HG02852 (cell line): ENCODE data around the gene HDAC11.

Experiments
- ATAC-seq: cut with Tn5 transposase; IDR thresholded peaks from one replicate; pipeline ENCODE4 v1.9.1; 2021; ENCODE audit warnings: mild to moderate bottlenecking, moderate library complexity; ENCODE audit not compliant: unreplicated experiment

HDAC11 gene

DNA sequence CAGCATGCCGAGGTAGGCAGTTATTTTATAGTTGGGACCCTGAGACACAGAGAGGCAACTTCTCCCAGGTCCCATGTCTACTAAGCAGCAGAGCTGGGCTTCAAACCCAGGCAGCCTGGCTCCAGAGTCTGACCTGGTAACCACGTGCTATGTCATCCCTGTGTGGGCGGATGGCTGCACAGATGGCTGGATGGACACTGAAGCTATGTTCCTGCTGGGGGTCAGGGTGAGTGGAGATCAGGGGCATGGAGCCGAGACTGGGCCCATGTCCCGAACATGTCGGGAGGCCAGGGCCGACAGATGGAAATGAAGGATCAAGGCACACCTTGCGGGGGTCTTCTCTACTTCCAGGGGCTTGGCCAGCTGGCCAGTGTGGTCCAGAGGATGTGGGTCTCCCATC lies 59.6 kb downstream of the HDAC11 start:
- ATAC-seq, result no peak

DNA sequence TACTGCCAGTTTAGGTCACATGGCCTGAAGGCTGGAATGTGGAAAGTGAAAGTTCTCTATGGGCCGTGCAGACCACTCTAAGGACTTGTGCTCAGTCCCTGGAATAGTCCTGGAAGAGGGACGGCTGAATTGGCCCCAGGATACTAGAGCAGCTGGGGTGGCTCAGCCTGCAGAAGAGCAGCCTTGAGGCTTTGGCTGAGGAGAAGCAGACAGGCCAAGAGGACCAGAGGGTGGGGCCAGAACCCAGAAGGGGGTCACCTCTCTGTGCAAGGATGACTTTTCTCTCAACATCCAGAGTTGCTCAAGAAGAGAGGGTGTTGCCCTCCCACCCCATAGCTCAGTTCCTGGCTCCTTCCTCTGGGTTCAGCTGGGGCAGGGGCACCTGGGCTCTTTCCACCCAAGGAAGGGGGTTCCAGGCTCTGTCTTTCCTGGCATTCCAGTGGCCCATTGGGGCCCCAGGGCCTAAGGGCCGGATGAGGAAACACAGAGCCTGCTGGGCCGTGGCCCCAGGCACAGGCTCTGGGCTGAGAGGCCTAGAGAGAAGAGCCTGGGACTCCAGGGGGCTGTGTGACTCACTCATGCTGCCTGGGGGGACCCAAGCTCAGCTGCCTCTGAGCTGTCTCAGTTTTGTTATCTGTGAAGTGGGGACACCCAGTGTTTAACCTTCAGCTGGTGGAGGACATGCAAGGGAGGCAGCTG lies 60.3 kb downstream of the HDAC11 start:
- no peak for ATAC-seq

DNA sequence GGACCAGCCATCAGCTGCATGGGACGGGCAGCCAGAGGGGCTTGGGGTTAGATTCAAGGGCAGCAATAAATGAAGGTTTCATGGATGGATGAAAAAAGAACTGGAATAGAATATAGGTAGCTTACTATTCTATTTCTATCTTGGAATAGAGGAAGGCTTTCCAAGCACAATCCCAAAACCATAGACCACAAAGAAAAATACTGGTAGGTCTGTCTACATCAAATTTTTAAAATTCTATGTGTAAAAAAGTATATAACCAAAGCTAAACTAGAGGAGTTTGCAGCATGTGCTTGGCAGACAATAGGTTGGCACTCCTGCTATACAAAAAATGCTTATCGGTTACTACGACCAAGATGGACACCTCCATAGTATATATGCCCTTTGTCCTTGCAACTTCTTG lies 61.6 kb downstream of the HDAC11 start:
- no peak for ATAC-seq

DNA sequence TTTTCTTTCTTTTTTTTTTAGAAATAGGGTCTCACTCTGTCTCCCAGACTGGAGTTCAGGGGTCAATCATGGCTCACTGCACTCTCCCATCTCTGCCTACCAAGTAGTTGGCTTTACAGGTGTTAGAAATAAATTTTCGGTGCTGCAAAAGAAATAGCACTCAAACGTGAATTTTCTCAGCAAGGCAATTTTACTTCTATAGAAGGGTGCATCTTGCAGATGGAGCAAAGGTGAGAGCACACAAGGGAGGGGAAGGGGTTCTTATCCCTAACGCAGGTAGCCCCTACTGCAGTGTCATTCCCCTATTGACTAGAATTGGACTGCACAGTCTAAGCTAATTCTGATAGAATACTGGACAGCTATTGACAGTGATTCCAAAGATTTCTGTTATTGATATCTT lies 62.0 kb downstream of the HDAC11 start:
- no peak for ATAC-seq

GRCh38 chr3:13543253-13543652 lies 63.1 kb downstream of the HDAC11 start:
- no peak for ATAC-seq

DNA sequence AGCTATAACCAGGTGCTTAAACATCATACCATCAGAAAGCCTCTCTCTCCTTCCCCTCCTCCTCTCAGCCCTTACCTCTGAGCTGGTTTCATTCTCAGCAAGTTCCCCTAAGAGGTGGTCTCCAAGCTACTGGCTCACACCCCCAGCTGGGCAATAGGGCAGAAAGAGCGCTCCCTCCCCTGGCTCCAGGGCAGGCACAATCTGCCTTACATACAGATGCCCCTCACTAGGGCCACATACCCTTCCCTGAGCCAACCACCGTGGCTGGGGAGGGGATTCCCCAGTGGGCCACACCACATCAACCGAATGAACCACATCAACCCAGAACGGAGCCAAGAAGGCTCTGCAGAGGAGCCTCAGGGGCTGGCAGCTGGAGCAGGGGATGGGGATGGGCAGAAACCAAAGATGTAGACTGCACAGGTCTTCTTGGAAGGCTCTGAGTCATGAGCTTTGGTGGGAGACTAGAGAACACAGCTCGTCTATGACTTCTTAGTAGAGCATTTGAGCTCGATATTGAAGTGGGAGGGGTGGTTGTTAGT lies 64.3 kb downstream of the HDAC11 start:
- no peak for ATAC-seq

GRCh38 chr3:13544951-13545651 lies 65.0 kb downstream of the HDAC11 start:
- ATAC-seq, result no peak

DNA sequence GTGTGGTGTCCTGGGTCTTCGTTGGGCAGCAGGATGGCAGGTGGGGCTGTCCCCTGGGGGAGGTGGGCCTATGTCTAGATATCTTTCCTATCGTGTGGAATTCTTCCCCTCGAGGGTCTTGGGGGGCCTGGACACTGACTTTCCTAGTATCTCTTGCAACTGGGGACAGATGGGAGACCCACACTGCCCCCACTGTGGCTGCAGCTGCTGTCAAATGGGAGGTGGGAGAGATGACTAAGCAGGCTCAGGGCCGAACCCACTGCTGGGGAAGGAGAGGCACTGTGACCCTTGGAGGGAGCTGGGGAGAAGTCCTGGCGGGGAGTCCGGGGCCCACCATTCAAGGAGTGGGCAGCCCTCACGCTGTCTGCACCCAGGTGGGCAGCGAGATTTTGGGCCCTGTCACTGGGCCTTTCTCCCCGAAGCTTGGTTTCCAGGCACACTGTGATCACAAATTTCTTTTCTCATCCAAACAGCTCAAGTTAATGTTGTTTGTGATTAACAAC lies 65.9 kb downstream of the HDAC11 start:
- ATAC-seq, result no peak

DNA sequence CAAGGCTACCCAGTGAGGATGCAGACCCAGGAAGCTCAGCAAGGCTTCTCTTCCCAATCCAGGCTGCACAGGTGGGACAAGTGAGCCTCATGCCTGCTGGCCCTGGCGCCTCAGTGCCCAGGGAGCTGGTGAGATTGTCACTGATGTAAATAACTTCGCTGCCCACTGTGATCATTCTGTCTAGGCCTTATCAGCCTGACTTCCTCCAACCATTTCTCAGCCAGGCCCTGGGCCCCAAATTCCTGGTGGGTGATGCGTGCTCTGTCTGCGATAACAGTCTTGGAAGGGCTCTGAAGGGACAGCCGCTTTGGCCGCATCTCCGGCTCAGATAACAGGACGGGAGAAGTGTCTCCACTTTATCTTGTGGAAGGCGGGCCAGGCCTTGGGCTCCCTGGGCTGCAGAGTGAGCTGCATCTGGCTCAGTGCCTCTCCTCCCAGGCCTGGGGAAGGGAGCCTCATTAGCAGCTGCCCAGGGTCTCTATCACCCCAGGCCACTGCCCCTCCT lies 66.6 kb downstream of the HDAC11 start:
- ATAC-seq, result no peak

DNA sequence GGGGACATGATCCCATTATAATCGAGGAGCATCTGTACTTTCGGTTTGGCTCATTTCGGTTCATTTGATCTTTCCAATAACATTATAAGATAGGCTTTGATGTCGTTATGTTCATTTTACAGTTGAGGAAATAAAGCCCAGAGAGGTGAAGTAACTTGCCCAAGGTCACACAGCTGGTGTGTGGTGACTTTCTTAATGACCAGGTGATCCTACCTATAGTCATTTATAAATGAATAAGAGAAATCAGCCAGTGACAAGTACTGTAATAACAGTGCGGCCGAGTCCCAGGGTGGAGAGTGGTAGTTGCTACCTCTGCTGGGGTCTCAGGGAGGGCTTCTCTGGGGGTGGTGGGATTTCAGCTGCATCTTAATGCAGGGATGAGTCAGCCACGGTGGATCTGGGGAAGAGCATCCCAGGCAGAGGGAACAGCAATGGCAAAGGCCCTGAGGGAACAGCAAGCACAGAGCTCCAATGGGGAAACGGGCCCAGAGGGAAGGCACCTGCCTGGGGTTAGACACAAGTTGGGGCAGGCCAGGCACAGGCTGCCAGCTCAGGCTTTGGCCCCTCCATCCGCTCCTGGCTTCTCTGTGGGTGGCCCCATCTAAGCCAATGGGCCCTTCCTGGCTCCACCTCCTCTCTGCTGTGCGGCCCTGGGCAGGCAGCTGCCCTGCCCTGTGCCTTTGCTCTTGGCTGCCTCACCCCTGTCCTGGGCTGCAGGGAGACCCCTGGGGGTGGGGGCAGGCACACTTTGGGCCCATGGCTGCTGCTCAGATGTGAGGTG lies 67.7 kb downstream of the HDAC11 start:
- no peak for ATAC-seq

DNA sequence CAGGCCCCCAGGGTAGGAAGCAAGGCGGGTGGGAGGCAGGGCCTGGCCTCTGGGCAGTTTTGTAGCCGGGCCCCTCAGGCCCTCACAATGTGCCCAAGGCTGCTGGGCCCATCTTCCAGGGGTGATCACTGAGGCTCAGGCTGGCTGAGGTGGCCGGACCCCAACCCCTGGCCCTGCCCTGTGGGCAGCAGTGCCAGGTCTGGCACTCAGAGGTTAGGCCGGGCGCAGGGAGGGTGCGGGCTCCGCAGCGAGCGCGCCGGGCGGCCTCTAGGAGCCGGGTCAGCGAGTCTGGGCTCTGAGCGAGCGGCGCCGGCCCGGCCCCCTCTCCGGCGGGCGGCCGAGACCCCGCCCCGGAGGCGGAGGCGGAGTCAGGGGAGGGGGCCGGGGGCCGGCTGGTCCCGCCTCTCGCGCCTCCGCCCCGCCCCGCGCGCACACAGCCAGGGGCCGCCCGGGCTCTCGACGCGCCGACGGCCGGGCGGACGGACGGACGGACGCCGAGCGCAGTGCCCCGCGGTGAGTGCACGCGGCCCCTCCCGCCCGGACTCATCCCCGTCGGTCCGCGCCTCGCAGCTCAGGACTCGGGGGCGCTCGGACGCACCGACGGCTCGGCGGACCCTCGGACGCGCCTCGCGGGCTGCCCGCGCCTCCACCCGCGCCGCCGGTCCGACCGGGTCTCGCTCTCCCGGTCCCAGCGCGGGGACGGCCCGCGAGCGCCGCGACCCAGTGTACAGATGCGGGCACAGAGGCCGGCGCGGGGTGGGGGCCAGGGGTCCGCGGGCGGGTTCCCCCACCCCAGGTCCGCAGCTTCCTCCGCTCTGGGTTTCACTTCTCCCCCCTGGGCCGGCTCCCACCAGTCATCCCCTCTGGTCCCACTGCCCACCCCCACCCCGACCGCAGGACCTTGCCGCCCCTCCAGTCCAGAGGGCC lies 68.9 kb downstream of the HDAC11 start, which contains the start of gene FBLN2:
Gene FBLN2, plus strand, starts transcription at position 430 of the 927 bp plus-strand sequence. CDS start 21,231 bp downstream, outside the sequence.
- ATAC-seq, result no peak

DNA sequence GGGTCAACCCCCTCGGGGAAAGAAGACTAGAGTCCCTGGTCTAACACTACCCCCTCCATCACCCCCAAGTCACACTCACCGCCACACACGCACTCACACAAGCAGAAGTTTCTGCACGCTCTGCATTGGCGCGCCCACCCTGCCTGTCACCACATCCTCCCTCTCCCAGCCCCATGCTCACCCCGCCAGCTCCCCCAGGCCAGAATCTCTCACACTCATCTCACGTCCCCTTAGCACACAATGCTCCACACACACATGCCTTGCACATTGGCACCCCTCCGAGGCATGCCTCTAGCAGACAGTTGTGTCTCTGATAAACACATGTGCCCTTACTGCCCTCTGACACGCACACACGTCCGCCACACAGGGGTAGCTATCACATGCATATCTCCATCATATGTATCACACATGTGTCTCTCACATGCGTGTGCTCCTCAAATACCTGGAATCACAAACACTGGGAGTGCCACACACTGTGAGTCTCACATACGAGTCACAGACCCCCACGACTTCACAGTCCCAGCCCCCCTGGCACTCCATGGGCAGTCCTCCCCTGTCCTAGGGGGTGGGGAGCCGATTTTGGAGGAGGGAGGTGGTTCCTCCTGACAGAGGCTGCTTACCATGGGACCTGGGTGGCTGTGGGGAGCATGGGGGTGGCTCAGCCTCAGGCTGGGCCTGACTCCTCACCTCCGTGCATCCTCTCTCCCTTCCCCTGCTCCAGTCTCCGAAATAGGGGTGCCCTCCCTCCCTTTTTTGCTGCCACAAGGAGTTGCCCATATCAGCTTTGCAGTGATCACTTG lies 69.7 kb downstream of the HDAC11 start:
- no peak for ATAC-seq

- ATAC-seq, result no peak
Measured at GRCh38 chr3:13550423-13550690, 70.3 kb downstream of the HDAC11 start.

GRCh38 chr3:13550791-13551360 lies 70.8 kb downstream of the HDAC11 start:
- no peak for ATAC-seq

- ATAC-seq, result no peak
Measured at GRCh38 chr3:13552857-13553652, 72.9 kb downstream of the HDAC11 start.

GRCh38 chr3:13553686-13554085 lies 73.6 kb downstream of the HDAC11 start:
- ATAC-seq, result no peak

GRCh38 chr3:13555753-13556152 lies 75.6 kb downstream of the HDAC11 start:
- ATAC-seq, result no peak
